H1 (cell line): ENCODE results near the gene GDPD2. TPM values are rescaled to one million over a fixed set of nuclear protein-coding genes. Genes with fewer than 3 reads are reported as not detected.

ENCODE experiments used
- CTCF ChIA-PET: fragments of 300-600 bp; sonication (Branson Sonifier 250); formaldehyde crosslinking; loops from one replicate; lab custom pipeline; 2021; ENCODE audit not compliant: partially characterized antibody; lab: Charles Lee
- POLR2A ChIA-PET: fragments of 300-600 bp; sonication (Branson Sonifier 250); formaldehyde crosslinking; loops from one replicate; lab custom pipeline; 2021; ENCODE audit warnings: inconsistent platforms; ENCODE audit not compliant: partially characterized antibody; lab: Charles Lee
- DNase-seq, 2 experiments: peaks; one replicate each; pipeline versions ENCODE4 v3.0.0 to v3.0.0-alpha.2; 2010 to 2022; ENCODE audit warnings: low spot score in 2 of 2, low read depth in 1 of 2, mixed read lengths in 1 of 2
- FAIRE-seq: peaks from 2 replicates; lab custom pipeline; 2011; peaks lifted over from hg19 to GRCh38; lab: Jason Lieb, UNC
- H2AFZ ChIP-seq: 2 replicates; pipeline ENCODE4 v1.8.1; 2012; ENCODE audit warnings: low read length, inconsistent platforms
- H2AK5ac ChIP-seq: 2 replicates; pipeline ENCODE4 v1.6.1; 2013; ENCODE audit warnings: low read depth, low read length
- H2BK120ac ChIP-seq: replicated peaks from 2 replicates; pipeline ENCODE3; 2013; ENCODE audit warnings: low read depth, low read length, inconsistent platforms
- H2BK12ac ChIP-seq: 2 replicates; pipeline ENCODE4 v1.6.1; 2013; ENCODE audit warnings: low read depth, low read length
- H2BK15ac ChIP-seq: 2 replicates; pipeline ENCODE4 v1.6.1; 2013; ENCODE audit warnings: low read length
- H2BK20ac ChIP-seq: 2 replicates; pipeline ENCODE4 v1.6.1; 2013; ENCODE audit warnings: low read length
- H2BK5ac ChIP-seq: 2 replicates; pipeline ENCODE4 v1.6.1; 2013; ENCODE audit warnings: low read depth, low read length
- H3K14ac ChIP-seq: 2 replicates; pipeline ENCODE4 v1.6.1; 2013; ENCODE audit warnings: inconsistent platforms; ENCODE audit not compliant: insufficient read length
- H3K18ac ChIP-seq: 2 replicates; pipeline ENCODE4 v1.6.1; 2013; ENCODE audit warnings: low read length; ENCODE audit errors: extremely low read depth
- H3K23ac ChIP-seq: 2 replicates; pipeline ENCODE4 v1.6.1; 2013; ENCODE audit warnings: inconsistent platforms; ENCODE audit not compliant: insufficient read length
- H3K23me2 ChIP-seq: 2 replicates; pipeline ENCODE4 v1.6.1; 2013; ENCODE audit warnings: low read depth, low read length
- H3K27ac ChIP-seq: 2 replicates; pipeline ENCODE4 v1.6.1; 2011; ENCODE audit warnings: low read depth, low read length, inconsistent platforms
- H3K27me3 ChIP-seq, 4 experiments: replicated peaks in 1 of 4; 1 replicate in 1 of 4; 2 replicates in 3 of 4; pipeline versions ENCODE4 v1.6.1 to v1.8.1; 2011 to 2013; ENCODE audit warnings: low read length in 3 of 4, mild to moderate bottlenecking in 3 of 4, inconsistent platforms in 2 of 4, mixed read lengths in 2 of 4, moderate library complexity in 1 of 4; ENCODE audit not compliant: control insufficient read depth in 3 of 4, insufficient read depth in 3 of 4; ENCODE audit errors: extremely low read depth in 1 of 4
- H3K36me3 ChIP-seq, 4 experiments: 2 replicates each; pipeline versions ENCODE4 v1.6.1 to v1.8.1; 2011 to 2013; ENCODE audit warnings: mild to moderate bottlenecking in 4 of 4, low read length in 3 of 4, moderate library complexity in 2 of 4, control low read depth in 1 of 4, inconsistent platforms in 1 of 4; ENCODE audit not compliant: insufficient read depth in 4 of 4, control insufficient read depth in 2 of 4
- H3K4ac ChIP-seq: replicated peaks from 2 replicates; pipeline ENCODE3; 2013; ENCODE audit warnings: low read length, low read depth, mixed read lengths, inconsistent platforms; ENCODE audit not compliant: insufficient read length
- H3K4me1 ChIP-seq, 4 experiments: replicated peaks in 1 of 4; 1 replicate in 1 of 4; 2 replicates in 3 of 4; pipeline versions ENCODE4 v1.6.1 to v1.8.1; 2011 to 2013; ENCODE audit warnings: low read length in 3 of 4, inconsistent platforms in 2 of 4, mixed read lengths in 1 of 4; ENCODE audit not compliant: insufficient read depth in 4 of 4, control insufficient read depth in 3 of 4
- H3K4me2 ChIP-seq, 2 experiments: 2 replicates each; pipeline versions ENCODE4 v1.6.1 to v1.8.1; 2011 to 2013; ENCODE audit warnings: low read depth in 2 of 2, low read length in 2 of 2, control low read depth in 1 of 2, inconsistent platforms in 1 of 2, mild to moderate bottlenecking in 1 of 2; ENCODE audit not compliant: insufficient read depth in 1 of 2
- H3K4me3 ChIP-seq, 4 experiments: fragments of 200-600, 300-600 bp in 1 of 4; sonication (generic), shearing (Covaris generic), sonication (Bioruptor Twin) in 1 of 4; 2 replicates each; pipeline versions ENCODE4 v1.5.1 to v1.8.1; 2011 to 2016; ENCODE audit warnings: low read length in 4 of 4, low read depth in 3 of 4, control low read depth in 2 of 4, inconsistent platforms in 2 of 4, mild to moderate bottlenecking in 2 of 4, mixed read lengths in 1 of 4, moderate library complexity in 1 of 4; ENCODE audit not compliant: insufficient read depth in 2 of 4; ENCODE audit errors: extremely low read depth in 1 of 4
- H3K56ac ChIP-seq: replicated peaks from 2 replicates; pipeline ENCODE3; 2013; ENCODE audit warnings: low read depth, mild to moderate bottlenecking, mixed read lengths, low read length, inconsistent platforms; ENCODE audit not compliant: insufficient read length
- H3K79me1 ChIP-seq: 2 replicates; pipeline ENCODE4 v1.6.1; 2013; ENCODE audit warnings: low read depth, low read length, control low read depth
- H3K79me2 ChIP-seq, 2 experiments: 2 replicates each; pipeline versions ENCODE4 v1.6.1 to v1.8.1; 2012 to 2013; ENCODE audit warnings: low read length in 2 of 2, mild to moderate bottlenecking in 2 of 2, inconsistent platforms in 1 of 2; ENCODE audit not compliant: insufficient read depth in 2 of 2, control insufficient read depth in 1 of 2
- H3K9ac ChIP-seq, 4 experiments: replicated peaks in 1 of 4; 1 replicate in 1 of 4; 2 replicates in 3 of 4; pipeline versions ENCODE4 v1.6.1 to v1.8.1; 2011 to 2013; ENCODE audit warnings: low read depth in 3 of 4, low read length in 3 of 4, control low read depth in 2 of 4, mild to moderate bottlenecking in 2 of 4, moderate library complexity in 2 of 4, inconsistent platforms in 1 of 4; ENCODE audit errors: extremely low read depth in 1 of 4
- H3K9me3 ChIP-seq, 2 experiments: 2 replicates each; pipeline versions ENCODE4 v1.6.1 to v1.8.1; 2012 to 2013; ENCODE audit warnings: mild to moderate bottlenecking in 2 of 2, moderate library complexity in 2 of 2, control low read depth in 1 of 2, inconsistent platforms in 1 of 2, low read depth in 1 of 2, low read length in 1 of 2, mixed read lengths in 1 of 2; ENCODE audit not compliant: insufficient read depth in 2 of 2
- H4K20me1 ChIP-seq, 2 experiments: replicated peaks in 1 of 2; 2 replicates each; pipeline versions ENCODE3 to v1.8.1; 2011 to 2013; ENCODE audit warnings: inconsistent platforms in 2 of 2, low read length in 2 of 2, mild to moderate bottlenecking in 1 of 2; ENCODE audit not compliant: insufficient read depth in 2 of 2, control insufficient read depth in 1 of 2
- H4K5ac ChIP-seq: 2 replicates; pipeline ENCODE4 v1.6.1; 2013; ENCODE audit warnings: low read length, low read depth, mixed read lengths, inconsistent platforms; ENCODE audit not compliant: insufficient read length
- H4K8ac ChIP-seq: 2 replicates; pipeline ENCODE4 v1.8.0; 2013; ENCODE audit warnings: mild to moderate bottlenecking, moderate library complexity, low read length, inconsistent platforms; ENCODE audit not compliant: insufficient read depth; ENCODE audit errors: extremely low read depth
- H4K91ac ChIP-seq: replicated peaks from 2 replicates; pipeline ENCODE3; 2013; ENCODE audit warnings: low read length, mixed read lengths, inconsistent platforms; ENCODE audit not compliant: insufficient read length
- CEBPB ChIP-seq: IDR thresholded peaks from 2 replicates; pipeline ENCODE4 v1.6.1; 2012; ENCODE audit warnings: low read depth, low read length
- EP300 ChIP-seq, 2 experiments: IDR thresholded peaks; 1 replicate in 1 of 2; 2 replicates in 1 of 2; pipeline ENCODE4 v1.6.1; 2011 to 2012; ENCODE audit warnings: low read depth in 2 of 2, low read length in 2 of 2, mild to moderate bottlenecking in 2 of 2, borderline replicate concordance in 1 of 2, inconsistent platforms in 1 of 2, moderate library complexity in 1 of 2
- GTF2F1 ChIP-seq: IDR thresholded peaks from 2 replicates; pipeline ENCODE4 v1.6.1; 2012; ENCODE audit warnings: low read depth, low read length, improper control_type of control experiment, borderline replicate concordance
- JUN ChIP-seq: IDR thresholded peaks from 2 replicates; pipeline ENCODE4 v1.6.1; 2011; ENCODE audit warnings: low read depth, mild to moderate bottlenecking, improper control_type of control experiment, low read length
- JUND ChIP-seq: IDR thresholded peaks from 2 replicates; pipeline ENCODE4 v1.6.1; 2011; ENCODE audit warnings: mild to moderate bottlenecking, improper control_type of control experiment, low read length
- POU5F1 ChIP-seq: IDR thresholded peaks from 2 replicates; pipeline ENCODE4 v1.6.1; 2011; ENCODE audit warnings: low read depth, mild to moderate bottlenecking, low read length, moderate library complexity
- RFX5 ChIP-seq: IDR thresholded peaks from 2 replicates; pipeline ENCODE4 v1.6.1; 2011; ENCODE audit warnings: low read depth, low read length, improper control_type of control experiment, borderline replicate concordance
- RXRA ChIP-seq: IDR thresholded peaks from 2 replicates; pipeline ENCODE4 v1.6.1; 2011; ENCODE audit warnings: low read depth, mild to moderate bottlenecking, low read length, moderate library complexity; ENCODE audit not compliant: insufficient read depth
- SP1 ChIP-seq: IDR thresholded peaks from 2 replicates; pipeline ENCODE4 v1.6.1; 2011; ENCODE audit warnings: low read depth, low read length
- SRF ChIP-seq: IDR thresholded peaks from 2 replicates; pipeline ENCODE4 v1.6.1; 2011; ENCODE audit warnings: mild to moderate bottlenecking, low read depth, low read length, moderate library complexity
- USF2 ChIP-seq: IDR thresholded peaks from 2 replicates; pipeline ENCODE4 v1.6.1; 2011; ENCODE audit warnings: low read length, improper control_type of control experiment
- YY1 ChIP-seq: IDR thresholded peaks from 2 replicates; pipeline ENCODE4 v1.6.1; 2011; ENCODE audit warnings: low read depth, mild to moderate bottlenecking, low read length
- ZNF274 ChIP-seq: IDR thresholded peaks from 2 replicates; pipeline ENCODE4 v1.7.0; 2012; ENCODE audit warnings: low read length, borderline replicate concordance; ENCODE audit errors: extremely low read depth
- WGBS, 2 experiments: shearing (Covaris generic) in 1 of 2; methylation state at CpG; one replicate each; pipeline versions ENCODE4 v1.1.6 to v1.1.7; 2013 to 2015; ENCODE audit warnings: low lambda C conversion rate in 2 of 2, mixed read lengths in 2 of 2, inconsistent platforms in 1 of 2, low coverage in 1 of 2, missing lambda C conversion rate in 1 of 2; ENCODE audit not compliant: insufficient replicate concordance in 2 of 2, insufficient coverage in 1 of 2, insufficient read length in 1 of 2; ENCODE audit errors: extremely low coverage in 1 of 2, missing lambda C conversion rate in 1 of 2; 5-methylcytosine and 5-hydroxymethylcytosine counted together
- polyA plus RNA-seq, 7 experiments: library from polyadenylated mRNA; depleted of rRNA in 3 of 7; stranded (reverse) in 5 of 7; unstranded in 2 of 7; fragments of >200 nt in 5 of 7; fragments of 200-250 nt in 2 of 7; gene quantifications; 1 replicate in 5 of 7; 2 replicates in 1 of 7; 4 replicates in 1 of 7; pipeline versions ENCODE4 v1.2.1 to v1.2.3, GENCODE V29; 2011 to 2013; ENCODE audit warnings: missing spikeins in 2 of 7, mixed read lengths in 2 of 7
- total RNA-seq: library from RNA; stranded (reverse); fragmentation: NEBNext Ultra II Directional; extraction: Animal tissue kit (Norgen Biotek cat#: 25700); gene quantifications from 2 replicates; pipeline ENCODE4 v1.2.1, GENCODE V29; 2021

Gene GDPD2
- total and polyA plus RNA-seq, 2 of the 8 experiments (the other 6 are each of a cell fraction or from before 2014, with no cell fraction given), result 25.6 to 68.3 TPM

DNA sequence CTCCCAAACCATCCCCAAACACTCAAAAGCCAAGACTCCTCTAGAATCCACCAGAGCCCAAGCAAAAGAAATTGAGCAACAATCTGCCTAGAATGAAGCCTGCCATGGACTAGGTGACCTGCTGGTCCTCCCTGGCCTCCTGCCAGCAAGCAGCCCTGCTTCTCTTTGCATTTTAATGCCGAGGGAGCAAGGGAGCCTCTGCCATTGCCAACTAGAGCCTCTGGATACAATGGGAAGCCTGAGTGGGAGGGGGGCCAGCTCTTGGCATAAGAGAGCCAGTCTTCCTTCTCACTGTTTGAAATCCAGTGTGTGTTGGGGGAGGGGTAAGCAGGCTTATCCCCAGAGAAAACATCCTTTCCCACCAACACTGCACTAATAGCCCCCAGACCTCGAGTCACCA is 1.5 kb upstream of the GDPD2 start:
- Histone ChIP-seq H2BK15ac (no peak overlapping the region), H3K9ac (no peak overlapping the region), H3K23me2 (peaks cover 2% of the 10 kb centered on the region; the same call in 1 of the 2 replicates), H3K18ac (no peak overlapping the region; the same call in 1 of the 2 replicates), H4K20me1 (no peaks in the 10 kb centered on the region), H3K79me2 (no peaks in the 10 kb centered on the region), H3K4me3 (peak overlapping the region in 1 of 4 experiments; percentile 75; a peak in 1 of 8 replicates), H3K9me3 (no peaks in the 10 kb centered on the region), H2BK12ac (no peak overlapping the region), H3K27ac (no peak overlapping the region), H4K5ac (no peak overlapping the region), H2AFZ (no peak overlapping the region), H3K27me3 (no peaks in the 10 kb centered on the region), H2AK5ac (no peak overlapping the region), H3K79me1 (no peaks in the 10 kb centered on the region), H2BK5ac (peak overlapping the region; percentile 86; the same call in 1 of the 2 replicates), H4K91ac (no peak overlapping the region), H3K23ac (no peak overlapping the region), H3K4me2 (peak overlapping the region; percentile 56 to 97), H3K4me1 (peaks cover 5 to 20% (median 18%) of the 10 kb centered on the region in 4 experiments), H3K14ac (no peak overlapping the region), H3K36me3 (peaks cover 0 to 31% (median 14%) of the 10 kb centered on the region in 4 experiments; a peak in 6 of 8 replicates), H4K8ac (no peak overlapping the region), H2BK20ac (no peak overlapping the region), H3K56ac (no peak overlapping the region), H2BK120ac (no peak overlapping the region), H3K4ac (no peak overlapping the region)
- ChIA-PET POLR2A (interaction anchor here (1.0 to 4.8 kb wide), 5 partner anchors 9 to 33 kb away, joined by 3 to 52 read pairs (median 6); no protein-coding TSS in a partner anchor), CTCF (interaction anchor here (1.5 kb wide), 1 partner anchor 12 kb away, joined by 7 read pairs; no protein-coding TSS in a partner anchor)
- DNase-seq (peak in 1 of 2 experiments; percentile 49), FAIRE-seq (peak; percentile 99)
- 0% methylated on average over 1 of the region's 2 CpGs; no CpG with 5 or more reads in 1 of the 2 experiments for WGBS, 2 experiments
- no peak for TF ChIP-seq JUN
- no peak for TF ChIP-seq POU5F1
- no peak for TF ChIP-seq RXRA
- TF ChIP-seq SRF, result no peak
- no peak for TF ChIP-seq GTF2F1
- TF ChIP-seq ZNF274, result no peak
- TF ChIP-seq CEBPB, result peak; percentile 74
- TF ChIP-seq EP300 (IDR thresholded peaks at IDR 0.05; ENCODE audit: borderline replicate concordance in 1 of 2, low read depth in 2 of 2, low read length in 2 of 2), result no peak
- TF ChIP-seq JUND, result no peak
- peak; percentile 40; the same call in 1 of the 2 replicates for TF ChIP-seq SP1
- TF ChIP-seq RFX5, result no peak
- TF ChIP-seq YY1, result peak; percentile 54; the same call in 1 of the 2 replicates
- no peak for TF ChIP-seq USF2
